GM12878 (cell line): Measurements from ENCODE around the gene EYA4. TPM values are rescaled to one million over a fixed set of nuclear protein-coding genes. Genes with fewer than 3 reads are reported as not detected.

ENCODE experiments used
- ATAC-seq: fragments of 200-7000 bp; cut with Tn5 transposase; 3 replicates; pipeline ENCODE4 v1.9.1; 2020; ENCODE audit warnings: mild to moderate bottlenecking, moderate library complexity
- BruUV-seq: library from RNA; stranded (reverse); fragments of 400-500 nt; replicated peaks from 2 replicates; lab custom pipeline; 2021; lab: Mats Ljungman, UMichigan
- CTCF ChIA-PET: fragments of 300-600 bp; sonication (Branson Sonifier 250); formaldehyde crosslinking; extraction: SDS; loops from one replicate; lab custom pipeline; 2021; ENCODE audit warnings: inconsistent platforms; lab: Yijun Ruan, JAX
- POLR2A ChIA-PET: fragments of 350-600 bp; formaldehyde crosslinking; extraction: SDS; loops from one replicate; lab custom pipeline; 2021; ENCODE audit warnings: inconsistent platforms; lab: Charles Lee
- RAD21 ChIA-PET: fragments of 300-600 bp; sonication (Branson Sonifier 250); formaldehyde crosslinking; loops from one replicate; lab custom pipeline; 2023; ENCODE audit warnings: antibody characterized with exemption; ENCODE audit not compliant: unreplicated experiment; lab: Charles Lee
- SMC1A ChIA-PET: fragments of 300-600 bp; sonication (Branson Sonifier 250); formaldehyde crosslinking; loops from one replicate; lab custom pipeline; 2023; ENCODE audit not compliant: unreplicated experiment, uncharacterized antibody; lab: Charles Lee
- DNase-seq: peaks from one replicate; pipeline ENCODE4 v3.0.0-alpha.2; 2011; ENCODE audit warnings: low read depth, low spot score
- FAIRE-seq: peaks from 3 replicates; lab custom pipeline; 2011; peaks lifted over from hg19 to GRCh38; lab: Jason Lieb, UNC
- H2AFZ ChIP-seq: 2 replicates; pipeline ENCODE4 v1.6.0; 2011; ENCODE audit warnings: low read depth, low read length, control low read depth; ENCODE audit not compliant: control insufficient read depth
- H3K27ac ChIP-seq: 2 replicates; pipeline ENCODE4 v1.5.1; 2011; ENCODE audit warnings: control low read depth; ENCODE audit not compliant: control insufficient read depth, insufficient read depth
- H3K27me3 ChIP-seq, 2 experiments: replicated peaks in 1 of 2; 2 replicates each; pipeline versions ENCODE4 v1.6.0 to v1.6.1; 2011; ENCODE audit warnings: low read length in 1 of 2; ENCODE audit not compliant: control insufficient read depth in 2 of 2, insufficient read depth in 2 of 2
- H3K36me3 ChIP-seq, 2 experiments: 2 replicates each; pipeline ENCODE4 v1.5.1; 2011; ENCODE audit warnings: low read length in 1 of 2; ENCODE audit not compliant: control insufficient read depth in 2 of 2, insufficient read depth in 2 of 2
- H3K4me1 ChIP-seq: 2 replicates; pipeline ENCODE4 v1.6.1; 2011; ENCODE audit warnings: mild to moderate bottlenecking, low read length, moderate library complexity, mixed read lengths; ENCODE audit not compliant: control insufficient read depth, insufficient read depth
- H3K4me2 ChIP-seq: 2 replicates; pipeline ENCODE4 v1.6.0; 2011; ENCODE audit warnings: control low read depth; ENCODE audit not compliant: control insufficient read depth, insufficient read depth
- H3K4me3 ChIP-seq: fragments of 200-600 bp; sonication (generic); 2 replicates; pipeline ENCODE4 v1.5.1; 2016
- H3K79me2 ChIP-seq: 2 replicates; pipeline ENCODE4 v1.6.0; 2011; ENCODE audit warnings: low read length; ENCODE audit not compliant: control insufficient read depth, insufficient read depth
- H3K9ac ChIP-seq: 2 replicates; pipeline ENCODE4 v1.8.0; 2011; ENCODE audit warnings: low read length, control low read depth, mixed read lengths; ENCODE audit not compliant: control insufficient read depth, insufficient read depth
- H3K9me3 ChIP-seq: replicated peaks from 3 replicates; pipeline ENCODE4 v1.5.1; 2011; ENCODE audit warnings: mild to moderate bottlenecking, low read length; ENCODE audit not compliant: control insufficient read depth, insufficient read depth
- H4K20me1 ChIP-seq: 2 replicates; pipeline ENCODE4 v1.6.0; 2011; ENCODE audit not compliant: control insufficient read depth, insufficient read depth
- GATAD2B ChIP-seq: fragments of 450-650 bp; conservative IDR thresholded peaks from 2 replicates; pipeline ENCODE4 v1.6.1; 2017; ENCODE audit warnings: low read depth, mild to moderate bottlenecking, moderate library complexity
- IRF4 ChIP-seq: IDR thresholded peaks from 2 replicates; pipeline ENCODE4 v1.6.1; 2011; ENCODE audit warnings: low read depth, low read length
- JUNB ChIP-seq: IDR thresholded peaks from 2 replicates; pipeline ENCODE4 v1.6.1; 2016; ENCODE audit warnings: antibody characterized with exemption, mild to moderate bottlenecking
- RBBP5 ChIP-seq: fragments of 200-600 bp; sonication (generic); conservative IDR thresholded peaks from 2 replicates; pipeline ENCODE4 v1.6.1; 2016
- SMAD1 ChIP-seq: fragments of 450-650 bp; IDR thresholded peaks from 2 replicates; pipeline ENCODE4 v1.6.1; 2018; ENCODE audit warnings: mild to moderate bottlenecking, low read depth; ENCODE audit not compliant: partially characterized antibody
- SUPT20H ChIP-seq: IDR thresholded peaks from 2 replicates; pipeline ENCODE4 v1.6.1; 2011; ENCODE audit warnings: low read depth, mild to moderate bottlenecking, low read length, moderate library complexity, borderline replicate concordance; ENCODE audit not compliant: control insufficient read depth
- WGBS: methylation state at CpG from one replicate; pipeline ENCODE4 v1.1.6; 2016; ENCODE audit warnings: low lambda C conversion rate; ENCODE audit not compliant: insufficient replicate concordance, insufficient coverage; ENCODE audit errors: missing lambda C conversion rate; 5-methylcytosine and 5-hydroxymethylcytosine counted together
- in situ Hi-C: fragments of 300-500 bp; cut with MboI; formaldehyde crosslinking; loops from 9 replicates; pipeline ENCODE4 v1.14.3; 2018; ENCODE audit warnings: mixed read lengths
- intact Hi-C: fragments of 100-400 bp; cut with micrococcal nuclease; formaldehyde crosslinking; loops from one replicate; pipeline ENCODE4 v1.14.2; 2022; ENCODE audit not compliant: unreplicated experiment
- polyA plus RNA-seq, 11 experiments: library from polyadenylated mRNA; depleted of rRNA in 4 of 11; unstranded in 6 of 11; stranded (reverse) in 5 of 11; fragments of >200 nt; fragmentation: Nextera tagmentation in 4 of 11; fragmentation: Illumina TruSeq in 1 of 11; extraction: Ambion mirVana in 4 of 11; extraction: Trizol in 1 of 11; gene quantifications; 1 replicate in 1 of 11; 2 replicates in 10 of 11; pipeline versions ENCODE4 v1.2.1 to v1.2.3, GENCODE V29; 2011 to 2016; ENCODE audit warnings: inconsistent platforms in 2 of 11, missing spikeins in 2 of 11, low read depth in 1 of 11
- total RNA-seq, 4 experiments: library from RNA; depleted of rRNA in 3 of 4; stranded (reverse); fragments of >200 nt in 3 of 4; fragmentation: Illumina TruSeq in 1 of 4; extraction: Trizol in 1 of 4; gene quantifications; 2 replicates each; pipeline versions ENCODE4 v1.2.1 to v1.2.3, GENCODE V29; 2013 to 2021
- TF ChIP-seq, protein P1 (sequence below): IDR thresholded peaks from 2 replicates; pipeline ENCODE4 v1.6.1; 2012; ENCODE audit warnings: low read depth, low read length, improper control_type of control experiment

EYA4 gene
- total and polyA plus RNA-seq, 10 of the 15 experiments (the other 5 are each of a cell fraction or from before 2014, with no cell fraction given), result 0.02 TPM; not detected in 9

- H3K27me3 ChIP-seq, result peaks cover 0 to 2% of the 10 kb centered on the region in 2 experiments; a peak in 1 of 4 replicates
- H3K27ac ChIP-seq, result no peak overlapping the region
- ChIA-PET CTCF (interaction anchor here (0.6 to 1.5 kb wide), 6 partner anchors 14 to 1393 kb away, joined by 3 to 5 read pairs (median 3); no protein-coding TSS in a partner anchor), POLR2A (no interaction called here), RAD21 (interaction anchor here (0.6 to 0.9 kb wide), 2 partner anchors 19 to 881 kb away, joined by 3 to 4 read pairs; no protein-coding TSS in a partner anchor), SMC1A (interaction anchor here (0.6 to 1.5 kb wide), 4 partner anchors 10 to 589 kb away, joined by 3 to 4 read pairs (median 4); no protein-coding TSS in a partner anchor)
- no peak overlapping the region for H3K9ac ChIP-seq
- H4K20me1 ChIP-seq, result no peaks in the 10 kb centered on the region
- TF ChIP-seq JUNB (no peak), GATAD2B (no peak), SMAD1 (no peak), IRF4 (no peak), RBBP5 (no peak), SUPT20H (no peak)
- TF ChIP-seq, protein P1, sequence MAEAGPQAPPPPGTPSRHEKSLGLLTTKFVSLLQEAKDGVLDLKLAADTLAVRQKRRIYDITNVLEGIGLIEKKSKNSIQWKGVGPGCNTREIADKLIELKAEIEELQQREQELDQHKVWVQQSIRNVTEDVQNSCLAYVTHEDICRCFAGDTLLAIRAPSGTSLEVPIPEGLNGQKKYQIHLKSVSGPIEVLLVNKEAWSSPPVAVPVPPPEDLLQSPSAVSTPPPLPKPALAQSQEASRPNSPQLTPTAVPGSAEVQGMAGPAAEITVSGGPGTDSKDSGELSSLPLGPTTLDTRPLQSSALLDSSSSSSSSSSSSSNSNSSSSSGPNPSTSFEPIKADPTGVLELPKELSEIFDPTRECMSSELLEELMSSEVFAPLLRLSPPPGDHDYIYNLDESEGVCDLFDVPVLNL, result no peak
- H2AFZ ChIP-seq, result no peak overlapping the region
- no peak overlapping the region for H3K4me3 ChIP-seq
- no peaks in the 10 kb centered on the region for H3K4me1 ChIP-seq
- no peaks in the 10 kb centered on the region for H3K79me2 ChIP-seq
- no peak overlapping the region for H3K4me2 ChIP-seq
- BruUV-seq, result no TSS peak
- in situ Hi-C loops (loop anchor here (10.0 to 25.0 kb wide), 3 partner anchors 367 to 587 kb away; no protein-coding TSS in a partner anchor), intact Hi-C loops (loop anchor here (2.0 to 10.0 kb wide), 4 partner anchors 267 to 721 kb away; no protein-coding TSS in a partner anchor)
- no peak for DNase-seq
- no peaks in the 10 kb centered on the region for H3K9me3 ChIP-seq
- ATAC-seq, result no peak
- WGBS, result 44% methylated on average over 6 of the region's 6 CpGs
- no peaks in the 10 kb centered on the region for H3K36me3 ChIP-seq
- FAIRE-seq, result no peak
Measured at GRCh38 chr6:133551847-133552341, 310.7 kb downstream of the EYA4 start.
